Pulmonary artery endothelial cell (primary cell): ENCODE data around the gene ABI3BP. TPM values are rescaled to one million over a fixed set of nuclear protein-coding genes. Genes with fewer than 3 reads are reported as not detected.

Experiments used
- DNase-seq: peaks from one replicate; pipeline ENCODE4 v3.0.0-alpha.2; 2011; ENCODE audit warnings: low read depth, low spot score
- total RNA-seq: library from RNA; depleted of rRNA; stranded (reverse); fragments of >200 nt; gene quantifications from 2 replicates; pipeline ENCODE4 v1.2.3, GENCODE V29; 2014

Gene ABI3BP
- total RNA-seq, 1 donor from 2014 or later = 9.3 TPM

- DNase-seq = no peak
Measured at GRCh38 chr3:100834332-100834731, 158.9 kb downstream of the ABI3BP start.

- no peak for DNase-seq
Measured at GRCh38 chr3:100833483-100833882, 159.7 kb downstream of the ABI3BP start.

- no peak for DNase-seq
Measured at GRCh38 chr3:100831629-100832028, 161.6 kb downstream of the ABI3BP start.

DNA sequence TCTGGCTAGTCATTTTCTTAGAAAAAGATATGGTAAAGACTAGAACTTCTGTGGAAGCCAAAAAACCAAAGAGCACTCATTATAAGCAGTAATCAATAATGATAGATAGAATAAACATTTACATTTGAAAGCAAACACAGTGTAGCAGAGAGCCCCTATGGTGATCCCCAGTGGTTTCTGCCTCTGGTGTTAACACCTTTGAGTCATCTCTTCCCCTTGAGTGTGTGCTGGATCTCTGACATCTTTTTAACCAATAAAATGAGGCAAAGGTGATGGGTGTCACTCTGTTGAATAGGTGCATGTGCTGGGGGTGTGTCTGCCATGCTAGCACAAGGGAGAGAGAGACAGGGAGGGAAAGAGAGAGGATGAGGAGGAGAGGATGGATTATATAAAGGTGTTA, 162.3 kb downstream of the ABI3BP start:
- DNase-seq = no peak

- peak; percentile 19 for DNase-seq
Measured at GRCh38 chr3:100825574-100825973, 167.6 kb downstream of the ABI3BP start.

GRCh38 chr3:100815583-100815982, 177.6 kb downstream of the ABI3BP start:
- DNase-seq = no peak

GRCh38 chr3:100813828-100814227, 179.4 kb downstream of the ABI3BP start:
- no peak for DNase-seq

- no peak for DNase-seq
Measured at GRCh38 chr3:100811779-100812507, 181.3 kb downstream of the ABI3BP start.

DNA sequence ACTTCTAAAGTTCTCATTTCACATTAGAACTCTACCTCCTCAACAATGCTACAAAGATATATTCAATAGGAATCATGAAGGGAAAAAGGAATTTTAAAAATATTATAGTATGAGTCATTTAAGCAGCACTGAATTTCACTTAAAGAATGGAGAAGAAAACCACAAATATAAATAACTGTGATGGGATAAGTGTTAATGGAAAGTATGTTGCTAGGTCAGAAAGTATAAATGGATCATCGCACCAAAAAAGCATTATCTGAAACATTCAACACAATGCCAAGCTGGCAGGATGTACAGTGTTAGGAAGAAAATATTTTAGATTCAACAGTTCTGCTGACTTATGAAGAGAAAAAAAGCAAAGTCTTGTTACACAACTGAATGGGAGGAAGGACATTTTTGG, 182.6 kb downstream of the ABI3BP start:
- DNase-seq = no peak

GRCh38 chr3:100804631-100805030, 188.6 kb downstream of the ABI3BP start:
- DNase-seq = no peak

GRCh38 chr3:100803711-100804110, 189.5 kb downstream of the ABI3BP start:
- DNase-seq = no peak

DNA sequence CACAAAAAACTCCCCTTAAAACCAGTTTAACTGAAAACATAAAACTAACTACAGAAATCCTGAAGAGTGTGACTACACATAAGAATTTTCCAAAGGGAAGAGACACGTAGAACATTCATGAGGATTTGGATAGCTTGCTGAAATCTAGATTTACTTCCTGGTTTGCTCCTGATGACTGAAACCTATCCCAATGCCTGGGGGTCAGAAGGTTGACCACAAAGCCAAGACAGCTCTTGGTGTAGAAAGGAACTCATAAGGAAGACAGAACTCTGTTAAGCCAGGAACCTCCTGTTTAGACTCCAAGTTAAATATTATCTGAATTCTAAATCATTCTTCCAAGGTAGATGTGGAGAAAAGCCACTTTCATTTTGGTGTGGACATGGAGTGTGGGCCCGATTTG, 191.1 kb downstream of the ABI3BP start:
- no peak for DNase-seq

DNA sequence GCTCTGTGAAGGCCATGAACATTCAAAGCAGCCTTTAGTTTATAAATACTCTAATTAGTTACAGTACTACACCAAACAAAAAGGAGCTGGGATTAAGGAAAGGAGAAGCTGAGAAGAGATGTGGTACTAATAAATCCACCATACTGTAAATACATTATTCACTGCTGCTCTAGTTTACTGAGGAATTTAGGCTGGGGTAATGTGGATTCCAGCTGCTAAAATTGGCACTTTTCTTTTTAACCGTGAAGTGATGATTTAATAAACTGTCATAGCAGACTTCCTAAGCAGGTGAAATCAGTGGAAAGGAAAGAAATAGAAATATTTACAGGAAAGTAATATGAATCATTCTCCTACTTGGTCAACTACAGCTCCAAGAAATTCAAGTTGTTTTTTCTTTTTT, 195.2 kb downstream of the ABI3BP start:
- DNase-seq = no peak

DNA sequence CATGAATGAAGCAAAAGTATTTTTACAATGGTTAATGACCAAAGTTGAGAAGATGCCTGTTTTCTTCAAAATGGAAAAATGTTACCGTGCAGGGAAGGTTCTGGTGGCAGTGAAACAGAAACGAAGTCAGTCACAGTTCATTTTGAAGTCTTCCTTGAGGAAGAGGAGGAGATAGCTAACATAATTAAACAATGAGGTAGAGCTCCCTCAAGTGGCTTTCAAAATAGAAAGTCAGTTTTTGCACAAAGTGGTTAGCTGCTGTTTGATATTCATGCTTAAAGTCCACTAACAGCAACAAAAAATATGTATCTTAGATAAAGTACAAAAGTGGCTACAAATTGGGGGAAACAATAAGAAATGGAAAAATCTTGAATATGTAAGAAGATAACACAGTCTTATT, 196.7 kb downstream of the ABI3BP start:
- no peak for DNase-seq

DNA sequence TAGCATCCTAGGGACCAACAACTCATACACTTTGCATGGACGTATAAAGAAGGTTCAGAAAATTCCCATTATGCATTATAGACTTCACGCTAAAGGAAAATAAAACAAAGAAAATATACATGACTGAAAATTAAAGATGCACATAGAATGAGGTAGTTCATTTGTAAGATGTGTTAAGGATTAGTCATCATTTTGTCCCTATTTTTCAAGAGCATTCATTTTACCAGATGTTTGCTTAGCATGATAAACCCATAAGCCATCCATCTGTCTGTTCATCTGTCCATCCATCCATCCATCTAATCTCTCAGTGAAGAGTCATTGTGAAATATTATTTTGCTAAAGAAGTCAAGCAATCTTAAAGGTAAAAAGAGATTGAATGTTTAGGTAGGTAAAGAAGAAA, 203.6 kb downstream of the ABI3BP start:
- DNase-seq = no peak

DNA sequence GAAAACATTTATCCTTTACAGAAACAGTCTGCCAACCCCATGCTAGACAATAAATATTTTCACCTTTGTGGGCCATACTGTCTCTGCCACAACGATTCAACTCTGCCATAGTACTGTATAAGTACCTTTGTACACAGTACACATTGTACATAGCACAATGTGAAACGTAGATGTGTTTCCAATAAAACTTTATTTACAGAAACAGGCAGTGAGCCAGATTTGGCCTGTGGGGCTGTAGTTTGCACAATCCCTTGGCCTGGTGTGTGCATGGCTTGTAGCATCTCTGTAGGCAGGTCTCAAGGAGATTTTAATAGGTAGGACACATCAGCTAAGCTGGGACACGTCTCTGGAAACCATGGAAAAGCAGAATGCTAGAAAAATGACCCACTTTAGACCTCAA, 209.6 kb downstream of the ABI3BP start:
- DNase-seq = no peak

GRCh38 chr3:100782906-100783305, 210.3 kb downstream of the ABI3BP start:
- no peak for DNase-seq

DNA sequence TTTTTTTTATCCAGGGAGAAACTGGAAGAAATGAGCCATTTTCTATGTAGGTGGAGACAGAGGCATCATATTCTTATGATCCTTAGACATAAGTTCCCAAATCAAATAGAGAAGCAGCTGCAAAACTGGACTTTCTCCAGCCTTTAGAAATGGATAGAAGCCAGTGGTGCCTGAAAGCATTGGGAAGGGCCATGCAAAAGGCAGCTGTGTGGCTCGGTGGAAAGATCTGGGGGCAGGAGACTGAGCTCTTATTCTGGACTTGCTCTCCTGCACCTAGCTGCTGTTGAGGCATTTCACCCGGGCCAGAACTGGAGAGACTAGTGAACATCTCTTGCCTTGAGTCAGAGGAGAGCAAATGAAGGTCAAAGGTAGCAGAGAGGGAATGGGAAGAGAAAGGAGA, 210.9 kb downstream of the ABI3BP start:
- no peak for DNase-seq

DNA sequence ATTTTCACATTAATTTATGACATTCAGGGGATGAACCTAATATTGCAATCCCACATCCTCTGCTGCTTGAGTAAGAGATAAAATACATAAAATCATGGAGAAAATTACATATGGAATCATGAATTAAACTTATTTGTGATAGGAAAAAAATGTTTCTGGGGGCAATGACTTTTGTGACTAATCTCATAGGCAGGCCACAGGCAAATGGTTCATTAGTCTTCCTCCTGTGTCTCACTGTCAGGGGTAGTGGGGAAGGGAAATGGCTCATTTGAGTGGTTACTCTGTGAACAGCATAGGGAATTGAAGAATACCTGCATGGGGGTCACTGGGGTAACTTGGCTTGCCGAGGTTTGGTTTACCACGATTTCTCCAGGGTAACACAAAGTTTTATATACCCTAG, 211.9 kb downstream of the ABI3BP start:
- DNase-seq = peak; percentile 5

DNA sequence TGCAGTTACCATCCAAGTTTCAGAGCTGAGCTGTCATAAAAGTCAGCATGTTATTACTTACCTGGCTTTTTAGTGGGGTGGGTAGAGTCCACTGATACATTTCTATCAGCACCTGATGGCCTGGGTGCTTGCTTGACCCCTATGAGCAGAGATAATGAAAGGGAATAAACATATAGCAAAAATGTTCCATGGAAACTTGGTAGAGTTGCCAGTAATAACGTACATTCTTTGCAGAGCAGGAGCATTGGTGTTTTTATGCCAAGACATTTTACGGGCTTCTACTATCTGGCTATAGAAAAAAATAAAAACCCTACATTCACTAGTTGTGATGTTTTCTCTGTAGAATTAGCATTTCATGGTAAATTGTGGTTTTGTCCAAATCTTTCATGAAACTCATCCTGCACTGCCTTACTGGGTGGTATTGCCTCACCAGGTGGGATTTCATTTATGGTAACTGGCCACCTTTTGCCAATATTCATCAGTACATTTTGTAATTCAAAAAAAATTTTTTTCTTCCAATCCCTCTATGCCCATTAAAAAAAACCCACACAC, 213.1 kb downstream of the ABI3BP start:
- DNase-seq = no peak

- no peak for DNase-seq
Measured at GRCh38 chr3:100779480-100779879, 213.7 kb downstream of the ABI3BP start.

GRCh38 chr3:100777271-100777670, 215.9 kb downstream of the ABI3BP start:
- no peak for DNase-seq

DNA sequence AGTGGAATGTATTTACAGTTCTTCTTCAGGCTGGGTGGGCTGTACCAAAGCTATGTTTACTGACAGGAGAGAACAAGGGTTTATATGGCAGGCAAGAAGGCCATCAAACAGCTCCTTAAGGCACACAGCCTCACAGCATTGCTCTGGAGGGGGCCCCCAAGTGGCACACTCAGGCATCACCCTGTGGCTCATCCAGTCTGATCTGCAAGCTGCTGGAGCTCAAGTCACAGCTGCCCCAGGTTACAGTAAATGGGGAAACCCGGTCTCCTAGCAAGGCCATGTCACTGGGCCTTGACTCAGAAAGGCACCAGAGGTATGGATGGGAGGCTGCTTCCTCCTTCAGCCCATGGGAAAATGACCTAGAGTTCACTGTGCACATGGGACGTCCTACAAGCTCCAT, 216.5 kb downstream of the ABI3BP start:
- DNase-seq = no peak
